ENCODE measurements around the gene CACNA1I.

- TF ChIP-seq EZH2 (IDR thresholded peaks at IDR 0.05; ENCODE audit: low read depth, unreplicated experiment) (no peak), CTCF (conservative IDR thresholded peaks at IDR 0.05; ENCODE audit: low read depth in 2 of 2) (no peak), REST (IDR thresholded peaks at IDR 0.05; ENCODE audit: unreplicated experiment) (no peak), POLR2AphosphoS5 (IDR thresholded peaks at IDR 0.05; ENCODE audit: low read depth) (no peak)
Measured at GRCh38 chr22:39600491-39601179, 30.1 kb downstream of the CACNA1I start.

Measured in GM23338 (cell line).